AG10803 (cell line): Measurements from ENCODE around the gene RPL39L.

Experiments
- DNase-seq: peaks from one replicate; pipeline ENCODE4 v3.0.0; 2010; ENCODE audit warnings: low read depth
- H3K4me3 ChIP-seq: 2 replicates; pipeline ENCODE4 v1.5.1; 2011; ENCODE audit warnings: mild to moderate bottlenecking, low read length, control low read depth
- TF ChIP-seq, protein P1 (sequence below): conservative IDR thresholded peaks from 2 replicates; pipeline ENCODE4 v1.5.1; 2011; ENCODE audit warnings: mild to moderate bottlenecking, low read length, control low read depth, inconsistent platforms

RPL39L gene

DNA sequence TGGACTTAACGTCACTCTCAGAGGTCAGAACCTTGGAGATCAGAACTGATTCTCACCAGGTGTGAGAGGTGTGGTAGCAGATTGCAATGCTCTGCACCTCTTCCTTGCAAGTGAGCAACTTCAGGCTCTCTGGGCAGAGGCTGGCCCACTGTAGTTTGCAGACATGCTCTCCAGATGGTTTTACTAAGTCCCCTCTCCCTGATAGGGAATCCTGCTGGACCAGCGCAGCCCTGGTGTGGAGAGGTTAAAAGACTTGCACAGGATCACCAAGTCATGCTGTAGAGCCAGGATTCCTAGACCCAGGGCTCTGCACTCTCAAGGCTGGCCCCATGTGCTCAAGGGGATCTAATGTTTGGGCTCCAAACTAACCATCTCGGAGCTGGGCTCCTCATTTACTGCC lies 62.2 kb downstream of the RPL39L start:
- DNase-seq, result no peak
- TF ChIP-seq, protein P1, sequence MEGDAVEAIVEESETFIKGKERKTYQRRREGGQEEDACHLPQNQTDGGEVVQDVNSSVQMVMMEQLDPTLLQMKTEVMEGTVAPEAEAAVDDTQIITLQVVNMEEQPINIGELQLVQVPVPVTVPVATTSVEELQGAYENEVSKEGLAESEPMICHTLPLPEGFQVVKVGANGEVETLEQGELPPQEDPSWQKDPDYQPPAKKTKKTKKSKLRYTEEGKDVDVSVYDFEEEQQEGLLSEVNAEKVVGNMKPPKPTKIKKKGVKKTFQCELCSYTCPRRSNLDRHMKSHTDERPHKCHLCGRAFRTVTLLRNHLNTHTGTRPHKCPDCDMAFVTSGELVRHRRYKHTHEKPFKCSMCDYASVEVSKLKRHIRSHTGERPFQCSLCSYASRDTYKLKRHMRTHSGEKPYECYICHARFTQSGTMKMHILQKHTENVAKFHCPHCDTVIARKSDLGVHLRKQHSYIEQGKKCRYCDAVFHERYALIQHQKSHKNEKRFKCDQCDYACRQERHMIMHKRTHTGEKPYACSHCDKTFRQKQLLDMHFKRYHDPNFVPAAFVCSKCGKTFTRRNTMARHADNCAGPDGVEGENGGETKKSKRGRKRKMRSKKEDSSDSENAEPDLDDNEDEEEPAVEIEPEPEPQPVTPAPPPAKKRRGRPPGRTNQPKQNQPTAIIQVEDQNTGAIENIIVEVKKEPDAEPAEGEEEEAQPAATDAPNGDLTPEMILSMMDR, result no peak
- H3K4me3 ChIP-seq, result no peak overlapping the region

DNA sequence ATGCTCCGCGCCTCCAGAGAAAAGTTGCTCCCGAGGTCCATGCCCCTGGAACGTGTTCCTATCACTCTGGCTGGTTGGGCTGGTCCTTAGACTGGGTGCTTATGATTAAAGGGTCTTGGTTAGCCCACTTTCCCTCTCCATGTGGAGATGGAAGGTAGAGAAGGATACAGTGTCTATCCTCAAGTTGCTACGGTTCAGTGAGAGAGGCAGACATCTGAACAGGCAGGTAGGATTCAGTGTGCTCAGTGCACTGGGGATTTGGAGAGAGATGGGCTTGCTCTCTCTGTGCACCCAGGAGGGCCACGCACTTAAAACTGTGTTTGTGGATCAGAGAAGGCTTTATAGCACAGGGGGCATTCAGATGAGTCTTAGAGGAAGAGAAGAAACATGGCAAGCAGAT lies 63.0 kb downstream of the RPL39L start:
- no peak overlapping the region for H3K4me3 ChIP-seq
- no peak for DNase-seq
- TF ChIP-seq, protein P1, result no peak

DNA sequence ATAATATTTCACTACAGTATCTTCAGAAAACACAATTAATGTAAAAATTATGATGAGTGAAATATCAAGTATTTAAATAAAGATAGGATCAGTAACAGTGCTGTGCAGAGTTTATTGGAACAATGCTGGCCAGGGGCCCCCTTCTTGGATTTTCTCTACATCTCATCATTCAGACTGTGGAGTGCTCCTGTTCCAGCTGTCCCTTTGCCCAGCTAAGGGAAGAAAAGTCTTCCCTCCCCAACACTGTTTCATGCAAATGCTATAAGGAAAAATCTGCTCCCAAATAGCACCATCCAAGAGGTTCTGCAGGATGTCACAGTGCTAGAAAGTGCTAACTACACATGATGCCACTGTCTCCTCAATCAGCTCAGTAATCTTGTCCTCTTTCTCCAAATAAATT lies 64.5 kb downstream of the RPL39L start:
- no peak overlapping the region for H3K4me3 ChIP-seq
- DNase-seq, result no peak
- TF ChIP-seq, protein P1, result no peak

DNA sequence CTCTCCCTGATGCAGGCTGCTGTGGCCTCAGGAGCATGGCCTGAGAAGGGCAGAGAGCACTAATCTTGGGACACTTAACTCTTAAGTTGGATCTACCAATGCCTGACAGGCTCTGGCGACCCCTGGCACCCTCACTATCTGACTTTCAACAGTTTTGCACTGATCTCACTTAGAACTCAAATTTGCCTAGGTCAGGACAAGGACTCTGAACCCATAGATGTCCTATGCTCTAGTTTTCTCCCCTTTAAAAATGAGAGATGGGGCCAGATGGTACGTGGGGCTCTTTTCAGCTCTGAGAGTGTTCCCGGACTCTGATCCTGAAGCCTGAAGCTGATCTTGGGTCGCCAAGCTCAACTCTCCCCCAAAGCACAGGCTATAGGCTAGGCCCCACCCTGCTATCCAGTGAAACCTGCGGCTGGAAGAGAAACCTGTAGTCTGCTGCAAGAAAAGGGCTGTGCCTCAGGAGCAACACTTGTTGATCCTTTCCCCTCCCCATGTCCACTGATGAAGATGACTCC lies 65.7 kb downstream of the RPL39L start:
- TF ChIP-seq, protein P1, result no peak
- no peak overlapping the region for H3K4me3 ChIP-seq
- DNase-seq, result no peak

DNA sequence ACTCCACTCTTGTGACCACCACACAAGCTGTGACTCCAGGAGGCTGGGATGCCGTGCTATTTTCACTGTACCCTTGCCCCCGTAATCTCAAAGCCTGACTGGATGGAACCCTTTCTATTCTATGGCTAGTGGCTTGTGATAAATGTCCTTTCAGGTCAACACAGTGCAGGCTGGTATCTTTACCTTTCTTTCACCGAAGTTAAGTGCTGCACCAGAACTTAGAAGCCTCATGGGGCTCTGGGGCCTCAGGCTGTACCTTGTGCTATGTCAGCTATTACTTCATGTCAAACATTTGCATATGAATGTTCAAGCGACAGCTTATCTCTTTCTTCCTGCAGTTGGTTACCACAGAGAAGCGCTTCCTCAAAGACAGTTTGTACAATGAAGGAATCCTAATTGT lies 66.8 kb downstream of the RPL39L start:
- no peak for DNase-seq
- H3K4me3 ChIP-seq, result no peak overlapping the region
- TF ChIP-seq, protein P1, result no peak

DNA sequence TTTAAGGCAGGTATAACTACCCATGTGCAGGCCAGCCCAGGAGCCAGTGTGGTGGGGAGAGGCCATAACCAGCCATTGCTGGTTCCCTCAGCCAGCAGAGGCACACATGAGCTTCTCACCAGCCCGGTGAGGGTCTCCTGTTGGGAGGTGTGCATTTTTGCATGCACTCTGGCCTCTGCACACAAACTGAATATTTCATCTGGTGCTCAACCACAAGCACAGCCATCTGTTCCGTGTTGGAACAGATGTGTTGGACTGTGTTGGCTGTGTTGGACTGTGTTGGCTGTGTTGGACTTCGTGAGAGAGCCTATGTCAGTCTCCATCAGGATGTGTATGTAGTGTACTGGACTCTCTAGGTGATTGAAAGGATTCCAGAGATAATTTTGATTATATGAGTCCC lies 67.2 kb downstream of the RPL39L start:
- DNase-seq, result no peak
- TF ChIP-seq, protein P1, result no peak
- no peak overlapping the region for H3K4me3 ChIP-seq
